Fibroblast of the aortic adventitia (primary cell): ENCODE measurements around the gene MACROD1. TPM values are rescaled to one million over a fixed set of nuclear protein-coding genes. Genes with fewer than 3 reads are reported as not detected.
A peak's percentile ranks its signal among the peaks of the same experiment; 100 is the strongest.

Experiments used
- DNase-seq: peaks from one replicate; pipeline ENCODE4 v3.0.0-alpha.2; 2010; ENCODE audit warnings: low read depth
- H3K4me3 ChIP-seq: 2 replicates; pipeline ENCODE4 v1.5.1; 2011; ENCODE audit warnings: low read depth, mild to moderate bottlenecking, control low read depth, low read length, moderate library complexity
- CTCF ChIP-seq: IDR thresholded peaks from 2 replicates; pipeline ENCODE4 v1.5.1; 2011; ENCODE audit warnings: mild to moderate bottlenecking, low read length, control low read depth, inconsistent platforms; ENCODE audit not compliant: insufficient read depth
- total RNA-seq: library from RNA; depleted of rRNA; stranded (reverse); fragments of >200 nt; gene quantifications from 2 replicates; pipeline ENCODE4 v1.2.3, GENCODE V29; 2012; ENCODE audit warnings: low replicate concordance

The MACROD1 gene
- total RNA-seq, 1 donor, result 14.5 TPM

- no peak overlapping the region for H3K4me3 ChIP-seq
- TF ChIP-seq CTCF, result no peak
- no peak for DNase-seq
Observed at GRCh38 chr11:64009710-64010109, 156.2 kb downstream of the MACROD1 start.

- DNase-seq, result no peak
- H3K4me3 ChIP-seq, result no peak overlapping the region
- TF ChIP-seq CTCF, result no peak
Observed at GRCh38 chr11:64008914-64009633, 156.8 kb downstream of the MACROD1 start.

DNA sequence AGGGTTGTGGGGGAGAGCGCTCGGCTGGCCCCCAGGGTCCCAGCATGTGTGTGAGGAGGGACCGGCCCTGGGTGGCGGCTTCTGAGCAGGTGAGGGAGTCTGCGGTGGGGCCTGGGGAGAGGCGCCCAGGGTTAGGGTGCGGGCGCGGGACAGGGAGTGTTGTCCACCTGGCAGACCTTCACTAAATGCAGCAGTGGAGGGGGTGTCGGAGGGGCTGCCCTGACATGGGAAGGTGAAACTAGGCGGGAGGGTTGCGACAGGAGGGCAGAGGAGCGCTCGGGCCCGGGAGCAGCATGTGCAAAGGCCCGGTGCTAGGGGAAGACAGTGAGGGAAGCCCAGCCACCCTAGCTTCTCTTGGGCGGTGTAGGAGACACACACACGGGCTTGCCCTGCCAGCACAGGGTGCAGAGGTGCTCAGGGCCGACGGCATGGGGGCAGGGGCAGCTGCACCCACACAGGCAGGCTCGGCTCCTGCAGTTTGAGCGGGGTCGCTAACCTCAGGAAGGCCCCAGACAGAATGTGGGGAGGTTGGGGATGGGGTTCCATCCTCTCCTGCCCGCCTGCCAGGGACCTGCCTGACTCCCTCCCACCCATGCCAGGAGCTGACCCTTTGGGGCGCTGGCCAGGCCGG is 157.5 kb downstream of the MACROD1 start:
- no peak overlapping the region for H3K4me3 ChIP-seq
- TF ChIP-seq CTCF, result no peak

DNA sequence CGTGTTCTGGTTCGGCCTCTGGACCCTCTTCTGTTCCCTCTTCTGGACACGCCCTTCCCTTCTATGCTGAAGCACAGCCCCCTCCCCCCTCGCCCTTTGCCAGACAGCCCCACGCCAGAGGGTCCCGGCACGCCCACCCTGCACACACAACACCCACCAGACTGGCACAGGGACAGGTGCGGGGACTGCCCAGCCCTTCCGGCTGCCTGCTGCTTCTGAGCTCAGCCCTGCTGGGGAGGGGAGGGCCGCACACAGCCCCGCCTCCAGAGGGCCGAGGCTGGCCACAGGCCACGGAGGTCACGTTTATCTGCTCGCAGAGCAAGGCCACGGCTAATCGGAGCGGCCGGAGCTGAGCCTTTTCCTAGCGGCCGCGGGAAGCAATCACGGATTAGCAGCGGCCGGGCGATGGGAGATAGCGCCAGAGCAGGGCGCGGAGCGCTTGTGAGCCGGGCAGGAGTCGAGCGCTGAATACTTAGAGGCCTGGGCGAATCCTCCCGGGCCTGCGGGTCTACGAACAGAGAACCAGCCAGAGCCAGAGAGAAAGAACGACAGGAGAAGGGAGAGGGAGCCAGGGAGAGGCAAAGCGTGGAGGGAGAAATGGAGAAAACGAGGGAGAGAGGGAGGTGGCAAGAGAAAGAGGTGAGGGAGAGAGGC is 158.2 kb downstream of the MACROD1 start:
- peak; percentile 47 for TF ChIP-seq CTCF
- peak overlapping the region; percentile 42 for H3K4me3 ChIP-seq
- peak; percentile 53 for DNase-seq

More for the DNA sequence above, 157.5 kb downstream of the MACROD1 start:
- DNase-seq, result no peak

GRCh38 chr11:64007160-64007628 is 158.7 kb downstream of the MACROD1 start:
- TF ChIP-seq CTCF, result no peak
- H3K4me3 ChIP-seq, result peak overlapping the region; percentile 42

DNA sequence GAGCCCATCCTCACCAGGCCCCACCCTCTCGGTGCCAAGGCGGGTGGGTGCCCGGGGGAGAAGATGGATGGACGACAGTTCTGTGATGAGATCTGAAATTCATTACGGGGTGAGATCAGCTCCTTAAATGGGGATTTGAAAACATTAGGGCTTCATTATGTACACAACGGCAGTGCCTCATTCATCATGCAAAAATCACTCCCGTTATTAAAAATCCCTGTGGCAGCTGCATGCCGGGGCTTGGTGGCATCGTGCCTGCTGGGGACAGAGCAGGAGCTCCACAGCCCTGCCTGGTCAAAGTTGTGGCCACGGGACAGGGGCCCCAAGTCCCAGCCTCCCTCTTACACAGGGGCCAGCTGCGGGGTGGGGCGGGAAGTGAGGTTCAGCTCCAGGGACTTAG is 159.5 kb downstream of the MACROD1 start:
- no peak for DNase-seq
- TF ChIP-seq CTCF, result no peak
- H3K4me3 ChIP-seq, result no peak overlapping the region

More at GRCh38 chr11:64007160-64007628, 158.7 kb downstream of the MACROD1 start:
- peak; percentile 34 for DNase-seq
